Urinary bladder (tissue), 4 donors: ENCODE measurements around the gene NCOA3. TPM values are rescaled to one million over a fixed set of nuclear protein-coding genes. Genes with fewer than 3 reads are reported as not detected.
A peak's percentile ranks its signal among the peaks of the same experiment; 100 is the strongest.

Experiments
- DNase-seq: peaks from one replicate; pipeline ENCODE4 v3.0.0-alpha.2; 2015; ENCODE audit errors: extremely low spot score
- H3K27ac ChIP-seq: one replicate; pipeline ENCODE4 v1.5.1; 2013; ENCODE audit warnings: low read depth, mild to moderate bottlenecking, moderate library complexity
- H3K36me3 ChIP-seq: one replicate; pipeline ENCODE4 v1.6.1; 2013; ENCODE audit warnings: mild to moderate bottlenecking, moderate library complexity; ENCODE audit not compliant: insufficient read depth
- H3K4me1 ChIP-seq: one replicate; pipeline ENCODE4 v1.6.1; 2013; ENCODE audit warnings: mild to moderate bottlenecking, moderate library complexity; ENCODE audit not compliant: insufficient read depth
- H3K4me3 ChIP-seq: one replicate; pipeline ENCODE4 v1.5.1; 2013; ENCODE audit warnings: low read depth, low read length
- WGBS: extraction: QIAGEN DNeasy Blood & Tissue Kit; methylation state at CpG from one replicate; pipeline ENCODE4 v1.1.7; 2013; 5-methylcytosine and 5-hydroxymethylcytosine counted together
- polyA plus RNA-seq: library from polyadenylated mRNA; stranded (reverse); fragments of 200-250 nt; gene quantifications from one replicate; pipeline ENCODE4 v1.2.3, GENCODE V29; 2013
- total RNA-seq: library from RNA; depleted of rRNA; stranded (reverse); fragments of >200 nt; gene quantifications from one replicate; pipeline ENCODE4 v1.2.3, GENCODE V29; 2014
- donor health status: healthy with polysubstance abuse.
- donor health status: healthy.

NCOA3 gene
- total and polyA plus RNA-seq, 2 donors = 13.7 to 54.5 TPM

DNA sequence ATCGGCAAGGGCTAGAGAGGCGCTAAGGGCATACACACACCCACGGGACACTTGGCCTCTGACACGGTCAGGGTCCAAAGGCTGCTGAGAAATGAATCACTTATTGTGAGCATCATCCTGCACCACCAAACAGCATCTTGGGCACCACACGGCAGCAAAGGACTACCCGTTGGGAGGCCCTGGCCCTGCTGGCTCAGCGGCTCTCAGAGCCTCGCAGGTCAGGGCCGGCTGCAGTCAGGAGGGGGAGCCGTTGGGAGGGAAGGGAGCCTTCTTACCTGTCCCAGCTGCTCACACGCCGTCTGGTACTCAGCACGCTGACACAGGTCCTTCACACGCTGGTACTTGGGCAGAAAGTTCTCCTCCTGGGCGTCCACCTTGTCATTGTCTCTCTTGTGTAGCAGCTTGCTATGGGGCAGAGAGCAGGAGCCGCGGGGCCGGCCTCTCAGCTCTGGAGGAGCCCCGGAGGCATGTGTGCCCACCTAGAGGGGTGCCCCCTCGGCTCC lies 174.6 kb downstream of the NCOA3 start:
- 85% methylated on average over 20 of the region's 20 CpGs for WGBS
- Histone ChIP-seq H3K27ac (no peak overlapping the region), H3K4me1 (no peaks in the 10 kb centered on the region), H3K36me3 (no peaks in the 10 kb centered on the region), H3K4me3 (no peak overlapping the region)
- DNase-seq = no peak

GRCh38 chr20:47676912-47677634 lies 175.4 kb downstream of the NCOA3 start:
- DNase-seq = no peak
- H3K27ac ChIP-seq = no peak overlapping the region
- H3K4me3 ChIP-seq = no peak overlapping the region
- no peaks in the 10 kb centered on the region for H3K4me1 ChIP-seq
- H3K36me3 ChIP-seq = no peaks in the 10 kb centered on the region
- WGBS = 87% methylated on average over 18 of the region's 18 CpGs

- H3K27ac ChIP-seq = no peak overlapping the region
- H3K4me1 ChIP-seq = no peaks in the 10 kb centered on the region
- H3K36me3 ChIP-seq = no peaks in the 10 kb centered on the region
- no peak overlapping the region for H3K4me3 ChIP-seq
- 51% methylated on average over 15 of the region's 15 CpGs for WGBS
- no peak for DNase-seq
Measured at GRCh38 chr20:47677635-47678453, 176.2 kb downstream of the NCOA3 start.

- 95% methylated on average over 17 of the region's 17 CpGs for WGBS
- no peaks in the 10 kb centered on the region for H3K4me1 ChIP-seq
- no peak for DNase-seq
- H3K4me3 ChIP-seq = no peak overlapping the region
- no peaks in the 10 kb centered on the region for H3K36me3 ChIP-seq
- H3K27ac ChIP-seq = no peak overlapping the region
Measured at GRCh38 chr20:47678536-47678935, 176.8 kb downstream of the NCOA3 start.

DNA sequence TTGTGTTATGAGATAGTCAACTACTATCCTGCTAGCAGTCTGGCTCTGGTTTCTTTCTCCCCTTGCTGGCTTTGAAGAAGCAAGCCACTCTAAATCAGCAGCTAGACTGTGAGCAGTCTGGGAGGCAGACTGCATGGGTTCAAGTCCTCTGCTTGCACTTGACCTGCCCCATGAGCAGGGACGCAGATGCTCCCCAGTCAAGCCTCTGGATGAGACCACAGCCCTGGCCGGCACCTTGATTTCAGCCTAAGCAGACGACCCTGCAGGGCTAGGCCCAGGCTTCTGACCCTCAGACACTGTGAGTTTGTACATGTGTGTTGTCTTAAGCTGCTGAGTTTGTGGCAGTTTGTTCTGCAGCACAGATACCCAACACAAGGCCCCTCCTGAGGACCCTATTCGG lies 177.8 kb downstream of the NCOA3 start:
- H3K4me3 ChIP-seq = no peak overlapping the region
- WGBS = 99% methylated on average over 4 of the region's 4 CpGs
- no peak for DNase-seq
- H3K27ac ChIP-seq = no peak overlapping the region
- no peaks in the 10 kb centered on the region for H3K36me3 ChIP-seq
- no peaks in the 10 kb centered on the region for H3K4me1 ChIP-seq

GRCh38 chr20:47680804-47681529 lies 179.3 kb downstream of the NCOA3 start:
- H3K4me3 ChIP-seq = no peak overlapping the region
- H3K36me3 ChIP-seq = no peaks in the 10 kb centered on the region
- H3K27ac ChIP-seq = no peak overlapping the region
- DNase-seq = no peak
- H3K4me1 ChIP-seq = no peaks in the 10 kb centered on the region
- WGBS = 94% methylated on average over 6 of the region's 6 CpGs

- no peak overlapping the region for H3K4me3 ChIP-seq
- H3K36me3 ChIP-seq = no peaks in the 10 kb centered on the region
- 29% methylated on average over 22 of the region's 22 CpGs for WGBS
- no peak overlapping the region for H3K27ac ChIP-seq
- H3K4me1 ChIP-seq = no peaks in the 10 kb centered on the region
- DNase-seq = peak; percentile 51
Measured at GRCh38 chr20:47682028-47682783, 180.5 kb downstream of the NCOA3 start.

DNA sequence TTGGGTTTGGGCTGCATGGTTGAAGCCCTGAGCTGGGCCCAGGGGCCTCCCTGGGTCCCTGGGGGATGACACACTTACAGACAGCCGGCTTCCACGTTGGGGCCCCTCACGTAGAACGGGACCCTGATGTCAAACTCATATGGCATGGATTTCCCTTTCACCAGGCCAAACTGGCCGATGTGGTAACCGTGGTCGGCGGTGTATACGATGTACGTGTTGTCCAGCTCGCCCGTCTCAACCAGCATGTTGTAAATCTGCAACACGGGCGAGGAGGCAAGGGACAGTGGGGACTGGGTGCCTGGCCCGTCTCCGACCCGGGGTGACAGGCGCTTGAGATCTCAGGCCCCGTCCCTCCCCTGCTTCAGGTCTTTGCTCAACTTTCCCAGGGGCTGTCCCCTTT lies 181.2 kb downstream of the NCOA3 start:
- no peak overlapping the region for H3K27ac ChIP-seq
- no peak overlapping the region for H3K4me3 ChIP-seq
- 93% methylated on average over 19 of the region's 19 CpGs for WGBS
- DNase-seq = no peak
- no peaks in the 10 kb centered on the region for H3K36me3 ChIP-seq
- no peaks in the 10 kb centered on the region for H3K4me1 ChIP-seq

GRCh38 chr20:47684306-47685080 lies 182.8 kb downstream of the NCOA3 start:
- Histone ChIP-seq H3K36me3 (no peaks in the 10 kb centered on the region), H3K4me3 (no peak overlapping the region), H3K4me1 (no peaks in the 10 kb centered on the region), H3K27ac (no peak overlapping the region)
- WGBS = 93% methylated on average over 26 of the region's 26 CpGs
- DNase-seq = no peak

DNA sequence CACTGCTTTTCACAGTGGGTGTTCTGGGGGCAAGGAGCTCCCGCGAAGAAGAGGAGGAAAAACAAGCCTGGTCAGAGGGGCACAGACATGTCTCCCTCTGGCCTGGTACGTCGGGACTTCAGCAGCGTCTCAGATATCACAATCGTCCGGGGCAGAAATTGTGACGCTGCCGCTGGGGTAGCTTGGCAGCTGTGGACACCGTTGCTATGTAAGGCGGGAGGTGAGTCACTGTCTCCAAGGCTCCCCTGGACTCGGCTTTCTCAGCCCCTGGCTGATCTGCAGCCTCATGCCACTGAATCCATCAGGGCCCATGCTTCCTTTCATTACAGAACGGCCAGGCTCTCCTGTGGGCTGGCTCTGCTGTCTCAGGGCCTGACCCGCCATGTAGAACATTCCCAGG lies 184.9 kb downstream of the NCOA3 start:
- DNase-seq = no peak
- Histone ChIP-seq H3K4me1 (no peaks in the 10 kb centered on the region), H3K36me3 (no peaks in the 10 kb centered on the region), H3K27ac (no peak overlapping the region), H3K4me3 (no peak overlapping the region)
- WGBS = 67% methylated on average over 14 of the region's 14 CpGs

DNA sequence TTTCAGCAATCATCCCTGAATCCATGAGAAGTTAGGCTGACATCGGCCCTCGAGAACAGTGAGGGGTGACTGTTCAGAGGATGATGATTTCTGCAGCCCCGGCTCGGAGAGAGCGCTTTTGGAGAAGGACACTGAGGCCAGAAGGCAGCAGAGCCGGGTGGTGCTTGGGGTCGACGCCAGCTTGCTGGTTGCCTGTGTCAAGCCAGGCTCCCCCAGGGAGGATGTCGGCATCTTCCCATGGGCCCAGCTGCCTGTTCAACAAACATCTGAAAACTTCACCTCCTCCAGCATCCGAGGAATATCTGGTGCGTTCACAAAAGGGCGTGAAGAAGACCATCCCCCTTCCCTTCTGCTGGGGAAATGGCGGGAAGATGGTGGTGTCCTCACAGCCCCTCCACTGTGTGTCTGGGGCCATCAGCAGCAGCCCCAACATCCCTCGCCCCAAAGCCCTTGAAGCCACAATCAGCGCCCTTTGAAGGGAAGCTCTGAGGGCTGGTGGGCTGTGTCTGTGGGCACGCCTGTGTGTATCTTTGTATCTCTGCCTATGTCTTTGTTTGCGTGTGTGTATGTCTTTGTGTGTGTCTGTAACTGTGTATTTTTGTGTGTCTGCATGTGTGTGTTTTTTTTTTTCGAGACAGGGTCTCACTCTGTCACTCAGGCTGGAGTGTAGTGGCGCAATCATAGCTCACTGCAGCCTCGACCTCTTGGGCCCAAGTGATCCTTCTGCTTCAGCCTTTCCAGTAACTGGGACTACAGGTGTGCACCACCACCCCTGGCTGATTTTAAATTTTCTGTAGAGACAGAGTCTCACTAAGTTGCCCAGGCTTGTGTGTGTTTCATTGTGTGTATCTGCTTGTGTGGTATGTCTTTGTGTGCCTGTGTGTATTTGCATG lies 185.7 kb downstream of the NCOA3 start:
- H3K4me3 ChIP-seq = no peak overlapping the region
- no peaks in the 10 kb centered on the region for H3K4me1 ChIP-seq
- no peak for DNase-seq
- 93% methylated on average over 20 of the region's 20 CpGs for WGBS
- no peak overlapping the region for H3K27ac ChIP-seq
- H3K36me3 ChIP-seq = no peaks in the 10 kb centered on the region
